ENCODE results near the gene FN3KRP. TPM values are rescaled to one million over a fixed set of nuclear protein-coding genes. Genes with fewer than 3 reads are reported as not detected.

The FN3KRP gene
- total and polyA plus RNA-seq, 10 of the 15 experiments (the other 5 are each of a cell fraction or from before 2014, with no cell fraction given) = 1.8 to 50.5 (median 26.5) TPM

DNA sequence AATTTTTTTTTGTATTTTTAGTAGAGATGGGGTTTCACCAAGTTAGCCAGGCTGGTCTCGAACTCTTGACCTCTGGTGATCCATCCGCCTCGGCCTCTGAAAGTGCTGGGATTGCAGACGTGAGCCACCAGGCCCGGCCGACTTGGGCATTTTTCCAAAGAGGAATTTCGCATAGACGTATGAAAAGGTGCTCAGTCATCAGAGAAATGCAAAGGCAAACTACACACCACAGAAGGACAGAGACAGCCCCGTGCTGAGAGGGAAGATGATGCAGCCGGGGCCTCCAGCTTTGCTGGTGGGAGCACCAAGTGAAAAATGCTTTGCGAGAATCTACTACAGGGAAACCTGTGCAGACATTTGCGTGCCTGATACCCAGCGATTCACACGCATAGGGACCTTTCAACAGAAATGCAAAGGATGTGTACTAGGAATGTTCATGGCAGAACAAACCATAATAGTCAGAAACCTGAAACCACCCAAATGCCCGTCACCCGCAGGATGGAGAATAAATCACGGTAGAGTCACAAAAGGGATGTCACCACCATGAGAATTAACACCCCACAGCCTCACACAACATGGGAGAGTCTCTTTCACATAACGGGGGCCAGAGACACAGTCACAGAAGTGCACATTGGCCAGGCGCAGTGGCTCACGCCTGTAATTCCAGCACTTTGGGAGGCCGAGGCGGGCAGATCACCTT lies 23.2 kb upstream of the FN3KRP start (continued):
- no peak for TF ChIP-seq RAD51 (IDR thresholded peaks at IDR 0.05)
- no peak for TF ChIP-seq FOXM1 (IDR thresholded peaks at IDR 0.05; ENCODE audit: low read depth, low read length)
- TF ChIP-seq, protein P1, sequence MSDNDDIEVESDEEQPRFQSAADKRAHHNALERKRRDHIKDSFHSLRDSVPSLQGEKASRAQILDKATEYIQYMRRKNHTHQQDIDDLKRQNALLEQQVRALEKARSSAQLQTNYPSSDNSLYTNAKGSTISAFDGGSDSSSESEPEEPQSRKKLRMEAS (IDR thresholded peaks at IDR 0.05; ENCODE audit: low read depth, low read length) = no peak
- TF ChIP-seq WRNIP1 (IDR thresholded peaks at IDR 0.05; ENCODE audit: borderline replicate concordance, low read depth, low read length) = no peak
- TF ChIP-seq MYB (IDR thresholded peaks at IDR 0.05; ENCODE audit: borderline replicate concordance, low read depth, low read length) = no peak
- TF ChIP-seq MXI1 (IDR thresholded peaks at IDR 0.05; ENCODE audit: low read depth, low read length) = no peak
- no peak for TF ChIP-seq SMAD1 (IDR thresholded peaks at IDR 0.05; ENCODE audit: low read depth, partially characterized antibody)

DNA sequence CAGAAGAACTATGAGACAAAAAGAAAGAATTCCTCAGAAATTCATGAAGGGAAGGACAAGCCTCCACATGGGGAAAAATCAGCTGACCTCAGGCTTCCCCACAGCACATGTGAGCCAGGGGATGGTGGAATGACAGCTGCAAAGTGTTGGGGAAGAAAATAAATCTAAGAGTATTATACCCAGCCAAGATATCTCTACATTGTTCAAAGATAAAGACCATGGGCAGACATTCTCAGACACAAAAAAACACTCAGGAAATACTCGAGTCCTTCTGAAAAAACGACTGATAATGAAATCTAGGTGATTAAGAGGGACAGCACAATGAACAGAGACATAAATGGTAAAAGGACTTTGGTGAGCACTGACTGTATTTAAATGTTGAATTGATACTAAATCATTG lies 21.9 kb upstream of the FN3KRP start:
- no peak for TF ChIP-seq HCFC1 (IDR thresholded peaks at IDR 0.05; ENCODE audit: low read length)
- TF ChIP-seq IKZF1 (conservative IDR thresholded peaks at IDR 0.05) = no peak
- TF ChIP-seq IRF4 (IDR thresholded peaks at IDR 0.05; ENCODE audit: low read depth, low read length) = no peak
- 0% methylated on average over 2 of the region's 2 CpGs for WGBS (ENCODE audit: insufficient coverage, insufficient replicate concordance, low lambda C conversion rate, missing lambda C conversion rate)
- Histone ChIP-seq H3K27me3 (replicated peaks in 1 of 2; ENCODE audit: control insufficient read depth in 2 of 2, insufficient read depth in 2 of 2, low read length in 1 of 2) (no peaks in the 10 kb centered on the region; a peak in 1 of 4 replicates), H3K27ac (ENCODE audit: control insufficient read depth, insufficient read depth) (no peak overlapping the region), H3K9me3 (replicated peaks; ENCODE audit: control insufficient read depth, insufficient read depth, low read length) (peaks cover 11% of the 10 kb centered on the region; the same call in 2 of the 3 replicates), H3K4me2 (ENCODE audit: control insufficient read depth, insufficient read depth) (no peak overlapping the region), H3K36me3 (ENCODE audit: control insufficient read depth in 2 of 2, insufficient read depth in 2 of 2, low read length in 1 of 2) (no peaks in the 10 kb centered on the region), H4K20me1 (ENCODE audit: control insufficient read depth, insufficient read depth) (no peaks in the 10 kb centered on the region), H3K9ac (ENCODE audit: control insufficient read depth, insufficient read depth, low read length) (no peak overlapping the region), H3K4me3 (no peak overlapping the region), H3K79me2 (ENCODE audit: control insufficient read depth, insufficient read depth, low read length) (no peaks in the 10 kb centered on the region), H2AFZ (ENCODE audit: control insufficient read depth, low read depth, low read length) (no peak overlapping the region), H3K4me1 (ENCODE audit: control insufficient read depth, insufficient read depth, low read length) (peaks cover 4% of the 10 kb centered on the region)
- ChIA-PET SMC1A (ENCODE audit: uncharacterized antibody, unreplicated experiment) (no interaction called here), POLR2A (no interaction called here), CTCF (no interaction called here), RAD21 (ENCODE audit: unreplicated experiment) (no interaction called here)
- intact Hi-C loops (cut with micrococcal nuclease; ENCODE audit: unreplicated experiment) (no loop called here), in situ Hi-C loops (cut with MboI) (no loop called here)
- FAIRE-seq (no peak), ATAC-seq (no peak), DNase-seq (ENCODE audit: low read depth, low spot score) (no peak)
- no TSS peak for BruUV-seq (replicated peaks)

Measured in GM12878 (cell line).